KG1 (cell line): ENCODE results near the gene PCYT1A.
A peak's percentile ranks its signal among the peaks of the same experiment; 100 is the strongest.
"Not testable (repeated sequence)": the region's sequence is repeated elsewhere in the genome, so short reads cannot be mapped to it uniquely, and the experiment has no call there.

Experiments used
- DNase-seq: peaks from one replicate; lab custom pipeline; 2025; lab: John Stamatoyannopoulos, UW

Gene PCYT1A

DNA sequence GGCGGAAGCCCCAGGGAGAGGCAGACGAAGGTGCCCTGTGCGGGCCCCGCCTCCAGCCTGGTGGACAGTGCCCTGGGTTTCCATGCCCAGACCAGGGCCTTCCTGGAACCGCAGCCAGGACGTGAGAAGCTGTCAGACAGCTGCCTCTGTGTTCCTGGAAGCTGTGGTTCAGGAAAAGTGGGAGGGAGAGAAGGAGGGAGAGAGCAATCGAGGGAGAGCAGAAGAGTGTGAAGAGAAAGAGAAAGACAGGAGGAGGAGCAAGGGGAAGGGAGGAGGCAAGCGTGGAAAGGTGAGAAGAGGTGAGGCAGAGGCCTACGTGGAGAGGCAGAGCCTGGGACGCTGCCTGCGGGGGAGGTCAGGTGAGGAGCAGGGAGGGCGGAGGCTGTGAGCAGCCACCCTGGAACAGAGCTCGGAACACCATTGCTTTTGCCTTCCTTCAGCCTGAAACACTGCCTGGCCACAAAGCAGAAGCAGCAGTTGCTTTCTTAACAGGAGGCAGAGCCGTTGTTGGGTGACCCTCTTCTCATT, 94.9 kb downstream of the PCYT1A start:
- no peak for DNase-seq

- DNase-seq, result no peak
These were observed 95.4 kb downstream of the PCYT1A start for GRCh38 chr3:196192036-196192523.

- no peak for DNase-seq
These were observed 97.8 kb downstream of the PCYT1A start for GRCh38 chr3:196189566-196190347.

GRCh38 chr3:196186651-196187573, 100.6 kb downstream of the PCYT1A start:
- DNase-seq, result peak; percentile 21

GRCh38 chr3:196184881-196185280, 102.6 kb downstream of the PCYT1A start:
- no peak for DNase-seq

DNA sequence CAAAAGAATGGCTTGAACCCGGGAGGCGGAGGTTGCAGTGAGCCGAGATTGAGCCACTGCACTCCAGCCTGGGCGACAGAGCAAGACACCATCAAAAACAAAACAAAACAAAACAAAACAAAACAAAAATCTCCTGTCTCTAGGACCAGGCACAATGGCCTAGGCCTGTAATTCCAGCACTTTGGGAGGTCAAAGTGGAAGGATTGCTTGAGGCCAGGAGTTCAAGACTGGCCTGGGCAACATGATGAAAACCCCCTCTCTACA, 103.4 kb downstream of the PCYT1A start:
- not testable (repeated sequence) for DNase-seq

GRCh38 chr3:196181127-196181546, 106.4 kb downstream of the PCYT1A start:
- DNase-seq, result no peak

DNA sequence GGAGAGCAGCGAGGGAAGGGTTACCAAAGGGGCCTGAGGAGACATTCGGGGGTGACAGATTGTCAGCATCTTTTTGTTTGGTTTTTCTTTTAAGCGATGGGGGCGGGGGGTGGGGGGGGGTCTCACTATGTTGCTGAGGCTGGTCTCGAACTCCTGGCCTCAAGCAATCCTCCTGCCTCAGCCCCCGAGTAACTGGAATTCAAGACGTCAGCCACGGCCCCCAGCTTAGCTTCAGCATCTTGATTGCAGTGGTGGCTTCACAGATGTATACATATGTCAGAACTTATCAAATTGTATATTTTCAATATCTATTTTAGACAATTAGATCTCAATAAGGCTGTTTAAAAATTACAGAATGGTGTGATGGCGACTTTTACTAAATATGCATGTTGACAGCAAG, 107.2 kb downstream of the PCYT1A start:
- no peak for DNase-seq
